IMR-90 (cell line): ENCODE data around the gene KRR1. TPM values are rescaled to one million over a fixed set of nuclear protein-coding genes. Genes with fewer than 3 reads are reported as not detected.

Source experiments
- ATAC-seq: fragments of 200-7000 bp; cut with Tn5 transposase; 2 replicates; pipeline ENCODE4 v1.9.1; 2020; ENCODE audit warnings: low read depth, mild to moderate bottlenecking, moderate library complexity
- BruUV-seq: library from RNA; stranded (reverse); fragments of 400-500 nt; replicated peaks from 2 replicates; lab custom pipeline; 2021; lab: Mats Ljungman, UMichigan
- CTCF ChIA-PET: fragments of 300-600 bp; formaldehyde crosslinking; extraction: SDS; loops from one replicate; lab custom pipeline; 2021; ENCODE audit warnings: antibody characterized with exemption; lab: Yijun Ruan, JAX
- POLR2A ChIA-PET: fragments of 300-600 bp; sonication (Branson Sonifier 250); formaldehyde crosslinking; loops from one replicate; lab custom pipeline; 2022; ENCODE audit warnings: antibody characterized with exemption; ENCODE audit not compliant: unreplicated experiment; lab: Charles Lee
- DNase-seq: peaks from one replicate; pipeline ENCODE4 v3.0.0; 2013
- H2AFZ ChIP-seq: replicated peaks from 2 replicates; pipeline ENCODE3; 2013; ENCODE audit warnings: low read length, mild to moderate bottlenecking; ENCODE audit not compliant: poor library complexity
- H2AK5ac ChIP-seq: 2 replicates; pipeline ENCODE4 v1.6.1; 2013; ENCODE audit warnings: low read depth, low read length, inconsistent platforms
- H2AK9ac ChIP-seq: replicated peaks from 2 replicates; pipeline ENCODE3; 2013; ENCODE audit warnings: mild to moderate bottlenecking, low read depth, low read length, moderate library complexity; ENCODE audit not compliant: poor library complexity
- H2BK120ac ChIP-seq: 2 replicates; pipeline ENCODE4 v1.6.1; 2013; ENCODE audit warnings: low read depth, low read length, inconsistent platforms
- H2BK15ac ChIP-seq: 3 replicates; pipeline ENCODE4 v1.6.1; 2013; ENCODE audit warnings: low read depth, low read length, inconsistent platforms
- H2BK20ac ChIP-seq: 2 replicates; pipeline ENCODE4 v1.6.1; 2013; ENCODE audit warnings: low read depth, mild to moderate bottlenecking, inconsistent platforms, low read length, moderate library complexity
- H2BK5ac ChIP-seq: 2 replicates; pipeline ENCODE4 v1.6.1; 2013; ENCODE audit warnings: mild to moderate bottlenecking, low read depth, low read length, inconsistent platforms; ENCODE audit not compliant: poor library complexity, severe bottlenecking
- H3K14ac ChIP-seq: replicated peaks from 2 replicates; pipeline ENCODE4 v1.6.1; 2013; ENCODE audit warnings: low read depth, low read length, inconsistent platforms
- H3K18ac ChIP-seq: 2 replicates; pipeline ENCODE4 v1.6.1; 2013; ENCODE audit warnings: low read depth, low read length, control low read depth
- H3K23ac ChIP-seq: 2 replicates; pipeline ENCODE4 v1.6.1; 2013; ENCODE audit warnings: low read depth, low read length, inconsistent platforms
- H3K27ac ChIP-seq: 2 replicates; pipeline ENCODE4 v1.5.1; 2013; ENCODE audit warnings: mild to moderate bottlenecking, control low read depth, low read length; ENCODE audit not compliant: insufficient read depth
- H3K27me3 ChIP-seq: 2 replicates; pipeline ENCODE4 v1.6.1; 2013; ENCODE audit warnings: low read length; ENCODE audit not compliant: control insufficient read depth, insufficient read depth
- H3K36me3 ChIP-seq: 2 replicates; pipeline ENCODE4 v1.6.1; 2013; ENCODE audit warnings: low read length, mixed read lengths; ENCODE audit not compliant: control insufficient read depth, insufficient read depth
- H3K4ac ChIP-seq: 2 replicates; pipeline ENCODE4 v1.6.1; 2013; ENCODE audit warnings: low read depth, low read length, inconsistent platforms
- H3K4me1 ChIP-seq: 2 replicates; pipeline ENCODE4 v1.6.1; 2013; ENCODE audit warnings: low read length, mixed read lengths; ENCODE audit not compliant: control insufficient read depth, insufficient read depth
- H3K4me2 ChIP-seq: 2 replicates; pipeline ENCODE4 v1.6.1; 2013; ENCODE audit warnings: low read depth, mild to moderate bottlenecking, control low read depth, low read length, moderate library complexity
- H3K4me3 ChIP-seq: 2 replicates; pipeline ENCODE4 v1.5.1; 2013; ENCODE audit warnings: low read depth, mild to moderate bottlenecking, control low read depth, low read length, moderate library complexity; ENCODE audit not compliant: insufficient read depth
- H3K56ac ChIP-seq: 2 replicates; pipeline ENCODE4 v1.6.1; 2013; ENCODE audit warnings: low read length, inconsistent platforms; ENCODE audit not compliant: insufficient read depth; ENCODE audit errors: extremely low read depth
- H3K79me1 ChIP-seq, 2 experiments: 2 replicates each; pipeline ENCODE4 v1.6.1; 2013; ENCODE audit warnings: low read length in 2 of 2, inconsistent platforms in 1 of 2, low read depth in 1 of 2
- H3K9ac ChIP-seq: 2 replicates; pipeline ENCODE4 v1.6.1; 2013; ENCODE audit warnings: low read depth, low read length, control low read depth
- H3K9me1 ChIP-seq: 2 replicates; pipeline ENCODE4 v1.6.1; 2013; ENCODE audit warnings: low read length, inconsistent platforms; ENCODE audit not compliant: insufficient read depth
- H3K9me3 ChIP-seq: 2 replicates; pipeline ENCODE4 v1.6.1; 2013; ENCODE audit warnings: low read length; ENCODE audit not compliant: control insufficient read depth, insufficient read depth
- H4K20me1 ChIP-seq: 2 replicates; pipeline ENCODE4 v1.6.1; 2013; ENCODE audit warnings: low read length, inconsistent platforms; ENCODE audit not compliant: insufficient read depth
- H4K5ac ChIP-seq: 2 replicates; pipeline ENCODE4 v1.6.1; 2013; ENCODE audit warnings: mild to moderate bottlenecking, low read depth, low read length, control low read depth
- H4K8ac ChIP-seq, 2 experiments: 2 replicates each; pipeline ENCODE4 v1.6.1; 2013; ENCODE audit warnings: low read depth in 2 of 2, low read length in 2 of 2, control low read depth in 1 of 2, inconsistent platforms in 1 of 2
- H4K91ac ChIP-seq: 2 replicates; pipeline ENCODE4 v1.6.1; 2013; ENCODE audit warnings: low read depth, low read length, inconsistent platforms; ENCODE audit not compliant: insufficient read depth
- CTCF ChIP-seq: conservative IDR thresholded peaks from 2 replicates; pipeline ENCODE4 v1.5.1; 2012; ENCODE audit warnings: mild to moderate bottlenecking, low read depth, low read length, improper control_type of control experiment
- FOS ChIP-seq: fragments of 150-350 bp; IDR thresholded peaks from 2 replicates; pipeline ENCODE4 v1.6.1; 2016; ENCODE audit warnings: low read depth, low read length
- RAD21 ChIP-seq: IDR thresholded peaks from 2 replicates; pipeline ENCODE4 v1.6.1; 2012; ENCODE audit warnings: low read length, improper control_type of control experiment
- SMC3 ChIP-seq: fragments of 150-350 bp; IDR thresholded peaks from 2 replicates; pipeline ENCODE4 v1.6.1; 2016; ENCODE audit warnings: low read depth, mild to moderate bottlenecking, antibody characterized with exemption, low read length, moderate library complexity
- dilution Hi-C: fragments of 300-500 bp; cut with HindIII; formaldehyde crosslinking; loops from one replicate; pipeline ENCODE4 v1.14.3; 2018; ENCODE audit warnings: low sequenced_read_pairs; ENCODE audit not compliant: unreplicated experiment
- in situ Hi-C: fragments of 300-500 bp; cut with MboI; formaldehyde crosslinking; loops from 3 replicates; pipeline ENCODE4 v1.14.3; 2019; ENCODE audit warnings: low sequenced_read_pairs, inconsistent platforms, mixed read lengths
- intact Hi-C: fragments of 100-400 bp; cut with micrococcal nuclease; formaldehyde crosslinking; loops from 2 replicates; pipeline ENCODE4 v1.10.0; 2022
- polyA plus RNA-seq, 3 experiments: library from polyadenylated mRNA; depleted of rRNA; stranded (reverse); fragments of >200 nt; gene quantifications; 2 replicates each; pipeline ENCODE4 v1.2.3, GENCODE V29; 2012; ENCODE audit warnings: low replicate concordance in 1 of 3
- total RNA-seq: library from RNA; depleted of rRNA; stranded (reverse); fragments of >200 nt; gene quantifications from 2 replicates; pipeline ENCODE4 v1.2.3, GENCODE V29; 2012

Gene KRR1
- total and polyA plus RNA-seq, 2 of the 4 experiments (the other 2 are of a cell fraction) = 18.3 to 31.4 TPM

- H4K5ac ChIP-seq = no peak overlapping the region
- in situ Hi-C loops (loop anchor here (5.0 to 10.0 kb wide), 2 partner anchors 104 to 156 kb away; partner anchors contain the start of genes CAPS2 and GLIPR1L1), intact Hi-C loops (loop anchor here (2.0 to 10.0 kb wide), 4 partner anchors 98 to 954 kb away; partner anchors contain the start of genes ATXN7L3B and GLIPR1L2), dilution Hi-C loops (no loop called here)
- H3K27me3 ChIP-seq = no peaks in the 10 kb centered on the region
- H2AK9ac ChIP-seq = no peak overlapping the region
- TF ChIP-seq CTCF (peak; percentile 54), FOS (no peak), RAD21 (peak; percentile 55), SMC3 (peak; percentile 63)
- no peak overlapping the region for H3K9ac ChIP-seq
- peaks cover 27% of the 10 kb centered on the region for H3K36me3 ChIP-seq
- peaks cover 24 to 60% of the 10 kb centered on the region in 2 experiments for H3K79me1 ChIP-seq
- no peak overlapping the region for H2BK15ac ChIP-seq
- H3K4me3 ChIP-seq = no peak overlapping the region
- H2BK120ac ChIP-seq = no peak overlapping the region
- no peak overlapping the region for H3K4me2 ChIP-seq
- H3K23ac ChIP-seq = no peak overlapping the region
- H3K4me1 ChIP-seq = peaks cover 8% of the 10 kb centered on the region
- peak overlapping the region; percentile 6 to 50; a peak in 2 of 4 replicates for H4K8ac ChIP-seq
- no peak overlapping the region for H2AFZ ChIP-seq
- H2BK20ac ChIP-seq = no peak overlapping the region
- no peak overlapping the region for H3K4ac ChIP-seq
- H3K18ac ChIP-seq = no peak overlapping the region
- H3K56ac ChIP-seq = no peak overlapping the region
- H3K9me3 ChIP-seq = no peaks in the 10 kb centered on the region
- peak; percentile 41; the same call in 1 of the 2 replicates for ATAC-seq
- no peak overlapping the region for H2AK5ac ChIP-seq
- ChIA-PET CTCF (interaction anchor here (0.6 to 1.3 kb wide), 3 partner anchors 98 to 332 kb away, joined by 3 to 4 read pairs (median 4); partner anchors contain the start of gene GLIPR1L2), POLR2A (no interaction called here)
- H3K9me1 ChIP-seq = peaks cover 6% of the 10 kb centered on the region
- no peak overlapping the region for H2BK5ac ChIP-seq
- H4K20me1 ChIP-seq = 0 out of 2 replicates have a peak, but pooled peaks cover 2% of the 10 kb centered on the region
- no peak overlapping the region for H3K27ac ChIP-seq
- no TSS peak for BruUV-seq
- no peak overlapping the region for H3K14ac ChIP-seq
- no peak overlapping the region for H4K91ac ChIP-seq
- DNase-seq = peak; percentile 56
These were observed 22.9 kb downstream of the KRR1 start for GRCh38 chr12:75488553-75488952.
